SH-SY5Y (cell line): ENCODE measurements around the gene GRB10.

Experiments
- GATA2 ChIP-seq: IDR thresholded peaks from 2 replicates; pipeline ENCODE4 v1.6.1; 2011; ENCODE audit warnings: mild to moderate bottlenecking, low read depth, low read length
- GATA3 ChIP-seq: IDR thresholded peaks from 2 replicates; pipeline ENCODE4 v1.6.1; 2011; ENCODE audit warnings: low read depth, mild to moderate bottlenecking, low read length, moderate library complexity

- no peak for TF ChIP-seq GATA2
- no peak for TF ChIP-seq GATA3
These were observed 94.5 kb downstream of the GRB10 start for GRCh38 chr7:50688226-50688590.
